Thoracic aorta (tissue), 2 donors: Measurements from ENCODE around the gene IL36G. TPM values are rescaled to one million over a fixed set of nuclear protein-coding genes. Genes with fewer than 3 reads are reported as not detected.

Source experiments
- ATAC-seq: fragments of 150-250 bp; one replicate; pipeline ENCODE4 v1.8.0; 2017; ENCODE audit warnings: low read depth; ENCODE audit not compliant: insufficient number of reproducible peaks, low FRiP score
- DNase-seq: peaks from one replicate; pipeline ENCODE4 v3.0.0-alpha.2; 2020; ENCODE audit warnings: low spot score
- H3K27ac ChIP-seq, 2 donors: fragments of 200-600 bp; sonication (generic); 1 replicate in 1 of 2; 2 replicates in 1 of 2; pipeline ENCODE4 v1.5.1; 2016; ENCODE audit warnings: mild to moderate bottlenecking in 2 of 2, moderate library complexity in 2 of 2
- H3K27me3 ChIP-seq: fragments of 200-600 bp; sonication (generic); replicated peaks from 2 replicates; pipeline ENCODE4 v1.6.0; 2016; ENCODE audit warnings: mild to moderate bottlenecking; ENCODE audit not compliant: insufficient read depth
- H3K36me3 ChIP-seq: fragments of 200-600 bp; sonication (generic); one replicate; pipeline ENCODE4 v1.5.1; 2016
- H3K4me1 ChIP-seq, 2 donors: fragments of 200-600 bp; sonication (generic); 1 replicate in 1 of 2; 2 replicates in 1 of 2; pipeline versions ENCODE4 v1.5.1 to v1.6.0; 2016; ENCODE audit warnings: low read depth in 2 of 2, mild to moderate bottlenecking in 1 of 2; ENCODE audit not compliant: control insufficient read depth in 1 of 2
- H3K4me3 ChIP-seq: fragments of 200-600 bp; sonication (generic); 2 replicates; pipeline ENCODE4 v1.5.1; 2016; ENCODE audit warnings: mild to moderate bottlenecking
- H3K9me3 ChIP-seq: fragments of 200-600 bp; sonication (generic); 2 replicates; pipeline ENCODE4 v1.5.1; 2016
- total RNA-seq, 2 donors: library from RNA; depleted of rRNA; stranded (reverse); fragments of >200 nt; gene quantifications; one replicate each; pipeline versions ENCODE4 v1.1.0 to v1.2.3, GENCODE V29; 2016
- TF ChIP-seq, protein P1 (sequence below): fragments of 200-600 bp; sonication (generic); IDR thresholded peaks from one replicate; pipeline ENCODE4 v1.5.1; 2019; ENCODE audit warnings: antibody characterized with exemption

IL36G gene
- total RNA-seq, 2 donors from 2014 or later: not detected

DNA sequence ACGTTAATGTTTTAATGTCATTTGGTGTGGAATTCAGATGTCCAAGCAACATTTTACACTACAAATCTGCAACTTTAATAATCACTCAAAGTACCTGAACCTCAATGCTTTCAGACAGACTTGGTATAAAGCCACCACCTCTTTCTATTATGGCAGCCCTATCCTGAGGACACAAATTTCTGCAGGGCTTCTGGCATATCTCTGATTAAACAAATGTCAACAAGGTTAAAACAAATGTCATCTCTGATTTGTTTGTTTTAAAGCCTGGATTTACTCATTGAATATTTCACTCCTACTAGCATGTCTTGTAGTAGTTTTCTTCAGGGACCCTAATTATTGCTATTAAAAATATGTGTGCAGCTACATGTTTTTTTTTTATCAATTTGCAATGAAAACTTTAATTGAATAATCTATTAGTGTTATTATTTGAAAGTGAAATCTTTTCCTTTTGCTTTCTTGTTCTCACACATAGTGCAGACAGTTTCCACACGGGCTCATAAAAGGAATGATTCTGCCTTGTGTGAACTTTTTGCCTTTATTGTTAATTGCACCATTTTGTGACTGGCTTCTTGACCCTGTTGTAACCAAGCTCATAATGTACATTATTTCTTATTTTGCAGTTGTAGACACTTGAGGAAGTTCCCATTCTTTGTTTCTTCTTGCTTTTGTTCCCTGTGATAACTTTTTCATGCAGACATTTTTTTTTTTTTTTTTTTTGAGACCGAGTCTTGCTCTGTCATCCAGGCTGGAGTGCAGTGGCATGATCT lies 36.8 kb upstream of the IL36G start:
- ATAC-seq (no peak), DNase-seq (no peak)
- Histone ChIP-seq H3K27ac (no peak overlapping the region), H3K9me3 (no peaks in the 10 kb centered on the region), H3K4me1 (no peaks in the 10 kb centered on the region), H3K27me3 (no peaks in the 10 kb centered on the region), H3K36me3 (no peaks in the 10 kb centered on the region), H3K4me3 (no peak overlapping the region)
- TF ChIP-seq, protein P1, sequence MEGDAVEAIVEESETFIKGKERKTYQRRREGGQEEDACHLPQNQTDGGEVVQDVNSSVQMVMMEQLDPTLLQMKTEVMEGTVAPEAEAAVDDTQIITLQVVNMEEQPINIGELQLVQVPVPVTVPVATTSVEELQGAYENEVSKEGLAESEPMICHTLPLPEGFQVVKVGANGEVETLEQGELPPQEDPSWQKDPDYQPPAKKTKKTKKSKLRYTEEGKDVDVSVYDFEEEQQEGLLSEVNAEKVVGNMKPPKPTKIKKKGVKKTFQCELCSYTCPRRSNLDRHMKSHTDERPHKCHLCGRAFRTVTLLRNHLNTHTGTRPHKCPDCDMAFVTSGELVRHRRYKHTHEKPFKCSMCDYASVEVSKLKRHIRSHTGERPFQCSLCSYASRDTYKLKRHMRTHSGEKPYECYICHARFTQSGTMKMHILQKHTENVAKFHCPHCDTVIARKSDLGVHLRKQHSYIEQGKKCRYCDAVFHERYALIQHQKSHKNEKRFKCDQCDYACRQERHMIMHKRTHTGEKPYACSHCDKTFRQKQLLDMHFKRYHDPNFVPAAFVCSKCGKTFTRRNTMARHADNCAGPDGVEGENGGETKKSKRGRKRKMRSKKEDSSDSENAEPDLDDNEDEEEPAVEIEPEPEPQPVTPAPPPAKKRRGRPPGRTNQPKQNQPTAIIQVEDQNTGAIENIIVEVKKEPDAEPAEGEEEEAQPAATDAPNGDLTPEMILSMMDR: no peak

DNA sequence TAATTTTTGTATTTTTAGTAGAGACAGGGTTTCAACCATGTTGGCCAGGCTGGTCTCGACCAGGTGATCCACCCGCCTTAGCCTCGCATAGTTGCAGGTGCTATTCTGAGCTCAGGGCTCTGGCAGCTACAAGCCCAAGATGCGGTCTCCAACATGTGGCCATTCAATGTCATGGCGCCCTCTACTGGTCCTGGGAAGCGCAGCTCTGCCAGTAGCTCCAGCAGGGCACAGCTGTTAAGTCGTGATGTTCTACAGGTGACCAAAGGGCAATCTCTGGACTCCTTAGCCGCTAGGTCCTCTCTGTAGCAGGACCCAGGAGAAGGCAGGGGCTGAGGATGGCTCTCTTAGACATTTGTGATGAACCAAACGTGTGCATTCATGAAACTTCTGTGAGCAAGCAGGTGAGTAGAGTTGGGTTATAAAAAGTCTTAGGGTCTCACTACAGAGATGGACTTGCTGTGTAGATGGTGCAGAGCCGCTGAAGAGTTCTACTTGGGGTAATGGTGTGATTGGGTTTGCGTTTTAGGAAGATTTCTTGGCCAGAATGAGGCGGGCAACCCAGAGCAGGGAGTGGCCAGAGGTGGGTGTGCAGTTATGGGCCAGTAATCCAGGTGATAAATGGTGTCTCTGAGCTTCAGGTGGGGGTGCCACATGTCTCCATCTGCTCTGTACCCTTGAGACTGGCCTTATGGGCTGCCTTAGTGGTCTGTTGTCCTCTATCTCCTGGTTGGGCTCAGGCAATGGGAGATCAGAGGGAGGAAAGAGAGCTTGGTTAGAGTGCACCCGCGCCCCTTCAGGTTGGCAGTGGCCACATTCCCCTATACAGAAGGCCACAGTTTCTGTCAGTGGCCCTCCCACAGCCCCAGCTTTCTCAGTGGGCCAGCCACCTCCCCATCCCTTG lies 35.8 kb upstream of the IL36G start:
- ATAC-seq: no peak
- Histone ChIP-seq H3K27me3 (no peaks in the 10 kb centered on the region), H3K9me3 (no peaks in the 10 kb centered on the region), H3K4me1 (no peaks in the 10 kb centered on the region), H3K27ac (no peak overlapping the region), H3K4me3 (no peak overlapping the region), H3K36me3 (no peaks in the 10 kb centered on the region)
- TF ChIP-seq, protein P1: no peak
- DNase-seq: no peak

DNA sequence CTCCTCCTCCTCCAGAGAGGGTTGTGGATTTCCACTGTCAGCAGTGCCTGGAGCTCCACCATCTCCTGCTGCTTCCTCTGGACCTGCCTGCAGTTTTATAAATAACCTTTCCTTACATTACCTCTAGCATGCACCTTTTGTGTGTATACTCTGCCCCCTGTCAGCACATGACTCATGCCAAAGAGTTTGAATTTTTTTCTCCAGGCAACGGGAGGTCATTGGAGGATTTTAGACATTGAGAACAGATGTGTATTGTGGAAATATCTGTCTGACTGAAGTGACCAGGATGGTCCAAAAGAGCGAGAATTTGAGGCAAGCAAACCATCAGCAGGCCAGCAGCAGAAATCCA lies 35.2 kb upstream of the IL36G start:
- no peak for ATAC-seq
- no peak for DNase-seq

DNA sequence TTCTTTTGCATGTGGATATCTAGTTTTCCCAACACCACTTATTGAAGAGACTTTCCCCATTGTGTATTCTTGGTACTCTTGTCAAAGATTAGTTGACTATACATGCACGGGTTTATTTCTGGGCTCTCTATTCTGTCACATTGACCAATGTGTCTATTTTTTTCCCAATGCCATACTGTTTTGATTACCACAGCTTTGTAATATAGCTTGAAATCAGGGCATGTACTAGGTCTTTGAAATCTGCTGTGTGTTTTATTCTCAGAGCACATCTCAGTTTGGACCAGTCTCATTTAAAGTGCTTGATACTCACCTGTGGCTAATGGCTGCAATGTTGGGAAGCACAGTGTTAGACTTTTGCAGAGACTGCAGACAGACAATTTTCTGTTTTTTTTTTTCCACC lies 32.8 kb upstream of the IL36G start:
- Histone ChIP-seq H3K27ac (no peak overlapping the region), H3K27me3 (no peaks in the 10 kb centered on the region), H3K4me3 (no peak overlapping the region), H3K9me3 (no peaks in the 10 kb centered on the region), H3K36me3 (no peaks in the 10 kb centered on the region), H3K4me1 (no peaks in the 10 kb centered on the region)
- TF ChIP-seq, protein P1: no peak
- ATAC-seq: no peak
- DNase-seq: no peak

More for the DNA sequence above, 35.2 kb upstream of the IL36G start:
- no peak overlapping the region for H3K27ac ChIP-seq
- no peaks in the 10 kb centered on the region for H3K27me3 ChIP-seq
- no peaks in the 10 kb centered on the region for H3K36me3 ChIP-seq
- TF ChIP-seq, protein P1: no peak
- no peak overlapping the region for H3K4me3 ChIP-seq
- H3K9me3 ChIP-seq: no peaks in the 10 kb centered on the region
- no peaks in the 10 kb centered on the region for H3K4me1 ChIP-seq

DNA sequence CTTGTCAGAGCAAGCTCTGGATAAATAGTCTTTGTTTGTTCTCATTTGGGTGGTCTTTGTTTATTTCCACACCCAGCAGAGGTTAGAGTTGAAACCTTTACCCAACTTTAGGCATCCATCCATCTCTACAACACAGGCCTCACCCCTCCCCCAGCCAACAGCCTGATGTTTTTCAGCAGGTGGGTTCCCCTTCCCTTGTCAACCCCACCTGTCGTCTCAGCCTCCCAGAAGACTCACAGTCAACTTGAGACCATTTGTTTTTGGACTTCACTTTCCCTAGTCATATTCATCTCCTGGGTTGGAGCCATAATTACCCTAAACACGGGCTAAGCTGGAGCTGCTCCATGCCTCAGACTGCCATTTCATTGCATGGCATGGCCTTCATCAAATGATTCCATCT lies 31.7 kb upstream of the IL36G start:
- H3K4me3 ChIP-seq: no peak overlapping the region
- TF ChIP-seq, protein P1: no peak
- no peaks in the 10 kb centered on the region for H3K36me3 ChIP-seq
- no peaks in the 10 kb centered on the region for H3K9me3 ChIP-seq
- DNase-seq: no peak
- ATAC-seq: no peak
- H3K27me3 ChIP-seq: no peaks in the 10 kb centered on the region
- no peaks in the 10 kb centered on the region for H3K4me1 ChIP-seq
- H3K27ac ChIP-seq: no peak overlapping the region
